DND-41 (cell line): ENCODE measurements around the gene USP19.

Source experiments
- CTCF ChIP-seq: IDR thresholded peaks from 2 replicates; pipeline ENCODE4 v1.5.1; 2012; ENCODE audit warnings: borderline replicate concordance, low read length, moderate library complexity, mild to moderate bottlenecking; ENCODE audit not compliant: poor library complexity, severe bottlenecking; ENCODE audit errors: extremely low read depth
- EZH2 ChIP-seq: IDR thresholded peaks from 3 replicates; pipeline ENCODE4 v1.6.1; 2012; ENCODE audit warnings: borderline replicate concordance, low read depth, mild to moderate bottlenecking, moderate library complexity, low read length, inconsistent platforms; ENCODE audit not compliant: severe bottlenecking

DNA sequence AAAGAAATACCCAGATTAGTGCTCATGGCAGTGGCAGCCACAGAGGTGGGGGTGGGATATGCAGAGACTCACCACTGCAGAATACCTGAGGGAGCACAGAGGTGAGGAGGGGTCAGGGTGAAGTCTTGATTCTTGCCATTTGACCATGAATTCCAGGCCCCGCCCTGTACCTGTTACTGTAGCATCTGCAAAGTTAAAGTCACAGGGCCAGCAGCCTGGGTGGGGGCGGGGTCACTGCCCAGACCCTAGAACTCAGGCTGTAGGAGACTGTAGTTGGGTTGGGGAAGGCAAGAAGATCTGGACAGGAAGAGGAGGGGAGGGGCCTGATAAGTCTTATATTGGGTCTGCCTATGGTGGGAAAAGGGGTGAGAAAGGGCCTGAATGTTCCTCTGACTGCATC is 31.0 kb upstream of the USP19 start:
- TF ChIP-seq CTCF (no peak), EZH2 (no peak)
